HepG2 (cell line): ENCODE measurements around the gene PPME1. TPM values are rescaled to one million over a fixed set of nuclear protein-coding genes. Genes with fewer than 3 reads are reported as not detected.

Experiments used
- ATAC-seq: fragments of 200-7000 bp; cut with Tn5 transposase; 3 replicates; pipeline ENCODE4 v1.9.1; 2020; ENCODE audit warnings: mild to moderate bottlenecking, moderate library complexity
- BruUV-seq: library from RNA; stranded (reverse); fragments of 400-500 nt; replicated peaks from 2 replicates; lab custom pipeline; 2021; lab: Mats Ljungman, UMichigan
- CTCF ChIA-PET: fragments of 300-600 bp; formaldehyde crosslinking; extraction: SDS; loops from one replicate; lab custom pipeline; 2021; ENCODE audit warnings: low total read pairs, inconsistent platforms, low intra/inter-chr PET ratio; lab: Yijun Ruan, JAX
- POLR2A ChIA-PET: fragments of 350-600 bp; sonication (Branson Sonifier 250); formaldehyde crosslinking; loops from one replicate; lab custom pipeline; 2020; ENCODE audit warnings: antibody characterized with exemption, inconsistent platforms; lab: Yijun Ruan, JAX
- DNase-seq: peaks from one replicate; pipeline ENCODE4 v3.0.0-alpha.2; 2015; ENCODE audit warnings: low spot score
- FAIRE-seq: peaks from 3 replicates; lab custom pipeline; 2011; peaks lifted over from hg19 to GRCh38; lab: Jason Lieb, UNC
- H2AFZ ChIP-seq: one replicate; pipeline ENCODE4 v1.6.1; 2011; ENCODE audit warnings: low read length, inconsistent platforms
- H3K27ac ChIP-seq: fragments of 300-600 bp; 3 replicates; pipeline ENCODE4 v1.8.0; 2011; ENCODE audit warnings: mixed run types, mild to moderate bottlenecking, mixed read lengths, low read length, inconsistent platforms; ENCODE audit not compliant: insufficient read depth; ENCODE audit errors: extremely low read length
- H3K27me3 ChIP-seq, 2 experiments: fragments of 200-600 bp in 1 of 2; 2 replicates in 1 of 2; 3 replicates in 1 of 2; pipeline versions ENCODE4 v1.6.0 to v1.8.0; 2011; ENCODE audit warnings: low read length in 2 of 2, mild to moderate bottlenecking in 2 of 2, moderate library complexity in 2 of 2, inconsistent platforms in 1 of 2; ENCODE audit not compliant: insufficient read depth in 2 of 2, control insufficient read depth in 1 of 2
- H3K36me3 ChIP-seq, 2 experiments: fragments of 200-600 bp in 1 of 2; replicated peaks in 1 of 2; 2 replicates in 1 of 2; 3 replicates in 1 of 2; pipeline versions ENCODE4 v1.5.1 to v1.8.0; 2011; ENCODE audit warnings: low read length in 2 of 2, inconsistent platforms in 1 of 2; ENCODE audit not compliant: insufficient read depth in 2 of 2, control insufficient read depth in 1 of 2
- H3K4me1 ChIP-seq: 2 replicates; pipeline ENCODE4 v1.5.1; 2012; ENCODE audit warnings: low read length, inconsistent platforms; ENCODE audit not compliant: insufficient read depth
- H3K4me2 ChIP-seq: 2 replicates; pipeline ENCODE4 v1.6.0; 2011; ENCODE audit warnings: low read depth, low read length, inconsistent platforms
- H3K4me3 ChIP-seq, 3 experiments: fragments of 200-600 bp in 1 of 3; sonication (generic), shearing (Covaris generic) in 1 of 3; replicated peaks in 1 of 3; 2 replicates each; pipeline ENCODE4 v1.5.1; 2011 to 2016; ENCODE audit warnings: low read length in 3 of 3, inconsistent platforms in 2 of 3, low read depth in 2 of 3, mild to moderate bottlenecking in 2 of 3, control low read depth in 1 of 3, mixed read lengths in 1 of 3; ENCODE audit not compliant: insufficient read depth in 1 of 3
- H3K79me2 ChIP-seq: one replicate; pipeline ENCODE4 v1.6.1; 2011; ENCODE audit warnings: low read length, inconsistent platforms; ENCODE audit not compliant: insufficient read depth
- H3K9ac ChIP-seq: 2 replicates; pipeline ENCODE4 v1.6.0; 2011; ENCODE audit warnings: mild to moderate bottlenecking, low read depth, low read length, inconsistent platforms; ENCODE audit not compliant: insufficient read depth
- H3K9me3 ChIP-seq: 2 replicates; pipeline ENCODE4 v1.5.1; 2012; ENCODE audit warnings: mild to moderate bottlenecking, low read length
- H4K20me1 ChIP-seq: 2 replicates; pipeline ENCODE4 v1.6.0; 2011; ENCODE audit warnings: inconsistent platforms, mild to moderate bottlenecking, low read length, moderate library complexity; ENCODE audit not compliant: insufficient read depth
- CHD2 ChIP-seq: IDR thresholded peaks from 2 replicates; pipeline ENCODE4 v1.6.1; 2011; ENCODE audit warnings: low read depth, low read length, improper control_type of control experiment
- HOXA5 ChIP-seq: sonication (generic); formaldehyde crosslinking; IDR thresholded peaks from 2 replicates; pipeline ENCODE4 v1.4.0; 2020; ENCODE audit warnings: missing genetic modification reagents
- ONECUT2 ChIP-seq: sonication (generic); formaldehyde crosslinking; IDR thresholded peaks from 2 replicates; pipeline ENCODE4 v1.4.0; 2020; ENCODE audit warnings: missing genetic modification reagents
- RAD21 ChIP-seq: fragments of 450-650 bp; formaldehyde crosslinking; IDR thresholded peaks from 2 replicates; pipeline ENCODE4 v1.5.0; 2020; ENCODE audit warnings: mild to moderate bottlenecking
- RERE ChIP-seq: IDR thresholded peaks from 2 replicates; pipeline ENCODE4 v1.6.1; 2016; ENCODE audit warnings: low read depth, missing genetic modification reagents, missing compliant biosample characterization
- THRA ChIP-seq: sonication (generic); formaldehyde crosslinking; IDR thresholded peaks from 2 replicates; pipeline ENCODE4 v1.4.0; 2020; ENCODE audit warnings: missing genetic modification reagents, borderline replicate concordance
- ZFP90 ChIP-seq: sonication (generic); formaldehyde crosslinking; IDR thresholded peaks from 2 replicates; pipeline ENCODE4 v1.8.0; 2022; ENCODE audit warnings: missing genetic modification reagents, mild to moderate bottlenecking, inconsistent platforms, borderline replicate concordance
- ZNF512 ChIP-seq: sonication (generic); formaldehyde crosslinking; IDR thresholded peaks from 2 replicates; pipeline ENCODE4 v1.4.0; 2020; ENCODE audit warnings: mild to moderate bottlenecking, missing genetic modification reagents
- ZNF557 ChIP-seq: sonication (generic); formaldehyde crosslinking; IDR thresholded peaks from 2 replicates; pipeline ENCODE4 v1.4.0; 2020; ENCODE audit warnings: missing genetic modification reagents
- ZNF788 ChIP-seq: sonication (generic); formaldehyde crosslinking; IDR thresholded peaks from 2 replicates; pipeline ENCODE4 v1.5.0; 2020; ENCODE audit warnings: mild to moderate bottlenecking, missing genetic modification reagents, borderline replicate concordance
- ZSCAN9 ChIP-seq: IDR thresholded peaks from 2 replicates; pipeline ENCODE4 v1.6.1; 2016; ENCODE audit warnings: borderline replicate concordance
- WGBS: methylation state at CpG from one replicate; pipeline ENCODE4 v1.1.6; 2017; ENCODE audit warnings: low lambda C conversion rate; 5-methylcytosine and 5-hydroxymethylcytosine counted together
- in situ Hi-C: cut with HindIII; loops from 2 replicates; pipeline ENCODE4 v1.10.0; 2017; ENCODE audit warnings: low pct_unique_long_range_greater_than_20kb; ENCODE audit not compliant: extremely low pct_ligation_motif_present
- intact Hi-C: fragments of 100-400 bp; cut with micrococcal nuclease; formaldehyde crosslinking; loops from one replicate; pipeline ENCODE4 v1.10.0; 2022; ENCODE audit not compliant: unreplicated experiment
- polyA plus RNA-seq, 8 experiments: library from polyadenylated mRNA; depleted of rRNA in 3 of 8; stranded (reverse) in 7 of 8; unstranded in 1 of 8; fragments of >200 nt; fragmentation: Illumina TruSeq in 4 of 8; extraction: Trizol in 4 of 8; gene quantifications; 2 replicates each; pipeline versions ENCODE4 v1.2.1 to v1.2.3, GENCODE V29; 2011 to 2016; ENCODE audit warnings: low read depth in 4 of 8, missing spikeins in 1 of 8, mixed read lengths in 1 of 8; ENCODE audit not compliant: insufficient read depth in 1 of 8
- total RNA-seq, 5 experiments: library from RNA; depleted of rRNA; stranded (reverse); fragments of >200 nt; fragmentation: Illumina TruSeq; extraction: Trizol; gene quantifications; 2 replicates each; pipeline ENCODE4 v1.2.3, GENCODE V29; 2016; ENCODE audit warnings: low read depth in 1 of 5
- TF ChIP-seq, protein P1 (sequence below): sonication (generic); formaldehyde crosslinking; IDR thresholded peaks from 2 replicates; pipeline ENCODE4 v1.4.0; 2020; ENCODE audit warnings: missing genetic modification reagents
- TF ChIP-seq, protein P2 (sequence below): sonication (generic); formaldehyde crosslinking; IDR thresholded peaks from 2 replicates; pipeline ENCODE4 v1.4.0; 2020; ENCODE audit warnings: low read depth, mild to moderate bottlenecking, missing genetic modification reagents

PPME1 gene
- total and polyA plus RNA-seq, 2 of the 13 experiments (the other 11 are each of a cell fraction or from before 2014, with no cell fraction given): 31.3 to 56.0 TPM

DNA sequence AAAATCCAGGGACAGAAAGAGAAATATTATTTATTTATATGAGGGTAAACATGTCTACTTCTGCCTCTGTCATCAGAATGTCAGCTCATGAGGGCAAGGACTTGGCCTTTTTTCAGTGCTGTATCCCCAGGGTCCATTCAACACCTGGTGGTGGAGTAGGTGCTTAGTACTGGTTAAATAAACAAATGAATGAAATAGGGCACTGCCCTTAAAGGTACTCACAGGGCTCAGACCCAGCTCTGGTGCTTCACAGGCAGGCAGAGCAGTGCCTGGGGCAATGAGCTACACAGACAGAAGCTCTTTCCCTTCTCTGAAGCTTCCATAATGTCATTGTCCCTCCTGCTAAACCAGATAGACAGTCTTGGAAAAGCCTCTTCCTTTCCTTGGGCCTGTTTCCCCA is 109.4 kb downstream of the PPME1 start (continued):
- no peak for TF ChIP-seq CHD2

- H3K9me3 ChIP-seq: no peaks in the 10 kb centered on the region
- in situ Hi-C loops: no loop called here
- CTCF ChIA-PET: interaction anchor here (0.5 kb wide), 1 partner anchor 604 kb away, joined by 3 read pairs; no protein-coding TSS in a partner anchor
- H3K27me3 ChIP-seq: no peaks in the 10 kb centered on the region
- DNase-seq: no peak
- H3K4me3 ChIP-seq: no peak overlapping the region
- H4K20me1 ChIP-seq: no peaks in the 10 kb centered on the region
- no peaks in the 10 kb centered on the region for H3K79me2 ChIP-seq
- H3K9ac ChIP-seq: no peak overlapping the region
- no peak overlapping the region for H3K4me2 ChIP-seq
- H2AFZ ChIP-seq: no peak overlapping the region
- POLR2A ChIA-PET: no interaction called here
- no peak for FAIRE-seq
- no peak overlapping the region for H3K27ac ChIP-seq
- H3K36me3 ChIP-seq: no peaks in the 10 kb centered on the region
- no peak for ATAC-seq
- no peaks in the 10 kb centered on the region for H3K4me1 ChIP-seq
- BruUV-seq: no TSS peak
- intact Hi-C loops: no loop called here
- WGBS: 17% methylated on average over 3 of the region's 3 CpGs
- no peak for TF ChIP-seq ZFP90 (CRISPR knock-in tag)
- no peak for TF ChIP-seq THRA
- no peak for TF ChIP-seq RERE
- no peak for TF ChIP-seq ZSCAN9 (CRISPR knock-in tag)
- TF ChIP-seq, protein P1, sequence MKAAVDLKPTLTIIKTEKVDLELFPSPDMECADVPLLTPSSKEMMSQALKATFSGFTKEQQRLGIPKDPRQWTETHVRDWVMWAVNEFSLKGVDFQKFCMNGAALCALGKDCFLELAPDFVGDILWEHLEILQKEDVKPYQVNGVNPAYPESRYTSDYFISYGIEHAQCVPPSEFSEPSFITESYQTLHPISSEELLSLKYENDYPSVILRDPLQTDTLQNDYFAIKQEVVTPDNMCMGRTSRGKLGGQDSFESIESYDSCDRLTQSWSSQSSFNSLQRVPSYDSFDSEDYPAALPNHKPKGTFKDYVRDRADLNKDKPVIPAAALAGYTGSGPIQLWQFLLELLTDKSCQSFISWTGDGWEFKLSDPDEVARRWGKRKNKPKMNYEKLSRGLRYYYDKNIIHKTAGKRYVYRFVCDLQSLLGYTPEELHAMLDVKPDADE (CRISPR knock-in tag): no peak
- no peak for TF ChIP-seq ZNF788
- no peak for TF ChIP-seq RAD21
- no peak for TF ChIP-seq ZNF512 (CRISPR knock-in tag)
- TF ChIP-seq ZNF557 (CRISPR knock-in tag): no peak
- TF ChIP-seq, protein P2, sequence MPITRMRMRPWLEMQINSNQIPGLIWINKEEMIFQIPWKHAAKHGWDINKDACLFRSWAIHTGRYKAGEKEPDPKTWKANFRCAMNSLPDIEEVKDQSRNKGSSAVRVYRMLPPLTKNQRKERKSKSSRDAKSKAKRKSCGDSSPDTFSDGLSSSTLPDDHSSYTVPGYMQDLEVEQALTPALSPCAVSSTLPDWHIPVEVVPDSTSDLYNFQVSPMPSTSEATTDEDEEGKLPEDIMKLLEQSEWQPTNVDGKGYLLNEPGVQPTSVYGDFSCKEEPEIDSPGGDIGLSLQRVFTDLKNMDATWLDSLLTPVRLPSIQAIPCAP (CRISPR knock-in tag): no peak
- TF ChIP-seq HOXA5: no peak
- TF ChIP-seq ONECUT2 (CRISPR knock-in tag): no peak
Observed at GRCh38 chr11:74282421-74282820, 111.3 kb downstream of the PPME1 start.
